ENCODE data around the gene SPAG9. TPM values are rescaled to one million over a fixed set of nuclear protein-coding genes. Genes with fewer than 3 reads are reported as not detected.

The SPAG9 gene
- polyA plus RNA-seq, 3 donors, result 89.7 to 108 (median 99.1) TPM

DNA sequence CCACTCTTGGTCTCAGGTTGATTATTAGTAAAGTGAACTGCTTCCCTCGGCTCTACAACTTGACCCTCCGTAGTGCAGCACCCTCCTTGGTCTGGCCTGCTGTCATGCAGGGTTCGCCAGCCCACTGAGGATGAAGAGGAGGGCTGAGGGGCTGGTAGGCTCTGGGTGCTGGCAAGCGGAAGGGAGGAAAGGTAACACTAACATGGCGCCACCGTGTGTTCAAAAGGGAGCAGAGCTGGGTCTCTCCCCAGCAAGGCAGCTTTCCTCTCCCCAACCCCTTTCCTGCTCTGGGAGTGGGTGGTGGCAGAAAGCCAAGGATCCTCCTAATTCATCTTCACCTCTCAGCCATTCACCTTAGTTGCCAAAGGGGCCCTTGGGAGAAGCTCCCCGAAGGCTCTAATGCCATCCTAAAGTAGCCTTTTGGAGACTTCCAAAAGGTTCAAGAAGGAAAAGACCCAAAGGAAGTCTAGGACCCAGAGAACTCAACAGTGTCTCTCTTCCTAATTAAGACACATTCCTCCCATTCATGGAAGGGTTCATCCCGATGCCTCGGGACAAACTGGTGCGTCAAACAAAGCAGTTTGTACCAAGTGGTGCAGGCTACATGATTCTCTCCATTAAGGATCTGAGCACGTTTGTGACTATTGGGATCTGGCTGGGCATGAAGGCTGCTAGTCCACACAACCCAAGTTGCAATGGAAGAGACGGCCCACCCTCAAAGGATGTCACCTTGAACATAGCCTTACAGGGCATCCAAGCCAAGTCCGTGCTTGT is 163.7 kb downstream of the SPAG9 start:
- DNase-seq (ENCODE audit: low read depth in 3 of 3, low spot score in 2 of 3), result no peak

DNA sequence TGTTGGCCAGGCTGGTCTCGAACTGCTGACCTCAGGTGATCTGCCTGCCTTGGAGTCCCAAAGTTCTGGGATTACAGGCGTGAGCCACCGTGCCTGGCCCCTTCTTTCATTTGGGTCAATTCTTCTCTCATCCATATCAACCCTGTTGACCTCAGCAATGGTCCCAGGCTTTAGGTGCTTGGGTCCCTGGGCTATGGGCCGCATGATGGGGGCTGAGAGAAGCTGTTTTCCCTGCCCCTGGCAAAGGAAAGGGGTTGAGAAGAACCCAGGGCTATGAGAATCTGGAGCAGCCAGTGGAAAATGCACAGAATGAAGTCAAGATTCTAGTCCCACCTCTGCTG is 164.3 kb downstream of the SPAG9 start:
- DNase-seq (ENCODE audit: low read depth in 3 of 3, low spot score in 2 of 3), result no peak

DNA sequence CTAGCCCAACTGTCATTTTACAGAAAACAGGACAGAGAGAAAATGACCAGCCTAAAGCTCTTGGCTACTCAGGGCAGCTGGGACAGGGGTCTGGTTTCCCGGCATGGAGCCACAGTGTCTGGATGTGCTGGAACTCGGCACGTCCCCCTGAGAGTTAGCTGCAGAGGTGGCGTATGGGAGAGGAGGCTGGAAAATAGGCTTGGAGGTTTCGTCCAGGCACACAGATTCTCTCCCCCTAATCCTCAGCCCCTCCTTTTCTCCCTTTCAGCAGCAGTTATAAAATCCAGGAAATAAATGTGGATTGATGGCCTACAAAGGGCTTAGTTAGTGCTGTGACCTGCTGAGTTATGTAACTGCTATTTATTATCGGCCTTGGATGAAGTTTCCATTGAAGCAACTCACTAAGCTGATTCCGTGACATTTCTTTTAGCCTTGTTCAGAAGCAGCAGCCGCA is 165.0 kb downstream of the SPAG9 start:
- DNase-seq (ENCODE audit: low read depth in 3 of 3, low spot score in 2 of 3), result no peak

- DNase-seq (ENCODE audit: low read depth in 3 of 3, low spot score in 2 of 3), result no peak
These were observed 165.5 kb downstream of the SPAG9 start for GRCh38 chr17:50955160-50955559.

DNA sequence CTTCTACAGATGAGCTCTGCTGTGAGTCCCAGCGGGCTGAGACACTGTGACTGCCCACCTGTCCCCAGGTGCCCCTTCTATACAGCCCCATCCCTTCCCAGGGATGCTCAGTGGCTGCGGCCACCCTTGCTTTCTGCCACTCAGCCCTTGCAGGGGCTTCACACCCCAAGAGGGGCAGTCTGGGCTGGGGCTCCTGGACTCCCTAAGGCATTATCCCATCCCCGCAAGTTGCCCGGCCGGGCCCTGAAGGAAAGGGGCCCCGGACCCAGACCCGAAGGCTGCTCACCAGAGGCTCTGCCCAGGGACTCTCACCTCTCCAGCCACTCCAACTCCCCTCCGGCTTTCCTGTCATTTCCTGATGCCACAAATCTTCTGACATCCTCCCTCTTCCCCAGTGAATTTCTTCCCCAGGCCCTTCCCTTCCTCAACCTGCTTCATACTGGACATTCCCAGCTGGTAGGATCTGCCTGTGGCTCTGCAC is 166.0 kb downstream of the SPAG9 start:
- no peak for DNase-seq (ENCODE audit: low read depth in 3 of 3, low spot score in 2 of 3)

DNA sequence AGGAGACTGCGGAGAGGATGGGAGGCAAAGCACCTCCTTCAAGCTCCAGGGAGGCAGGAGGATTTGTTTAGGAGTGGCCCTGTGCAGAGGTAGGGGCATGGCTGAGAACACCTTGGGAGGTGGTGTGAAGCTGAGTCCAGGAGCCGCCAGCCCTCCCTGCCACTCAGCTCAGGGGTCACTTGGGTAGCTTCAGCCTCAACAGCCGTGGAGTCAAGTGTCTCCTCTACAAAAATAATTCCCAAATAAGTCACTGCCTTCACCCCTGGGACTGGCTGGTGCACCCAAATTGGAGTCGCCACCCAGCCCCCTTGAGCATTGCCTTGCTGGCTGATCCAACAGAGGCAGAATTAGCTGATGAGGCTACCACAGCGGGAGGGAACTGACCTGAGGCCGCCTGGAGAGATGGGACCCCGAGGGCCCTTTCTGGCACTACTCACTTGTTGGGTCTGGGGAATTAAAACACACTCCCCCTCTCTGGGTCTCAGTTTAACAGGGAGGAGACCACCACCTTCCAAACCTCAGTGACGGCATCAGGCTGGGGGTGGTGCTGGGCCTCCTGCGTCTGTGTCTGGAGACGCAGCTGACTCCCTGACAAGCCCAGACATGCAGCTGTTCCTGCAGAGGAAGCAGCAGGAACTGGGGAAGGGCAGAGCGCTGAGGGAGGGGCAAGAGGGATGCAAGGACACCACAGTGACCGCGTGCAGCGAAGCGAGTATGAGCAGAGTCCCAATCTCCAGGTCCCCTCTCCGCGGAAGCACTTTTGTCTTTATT is 166.7 kb downstream of the SPAG9 start:
- no peak for DNase-seq (ENCODE audit: low read depth in 3 of 3, low spot score in 2 of 3)

DNA sequence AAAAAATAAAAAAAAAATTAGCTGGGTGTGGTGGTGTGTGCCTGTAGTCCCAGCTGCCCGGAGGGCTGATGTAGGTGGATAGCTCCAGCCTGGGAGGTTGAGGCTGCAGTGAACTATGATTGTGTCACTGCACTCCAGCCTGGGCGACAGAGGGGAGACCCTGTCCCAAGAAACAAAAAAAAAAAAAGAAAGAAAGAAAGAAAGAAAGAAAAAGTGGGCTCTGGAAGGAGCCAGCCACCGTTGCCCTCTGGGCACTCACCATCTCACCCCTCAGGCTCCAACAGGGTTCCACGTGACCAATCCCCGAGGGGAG is 167.2 kb downstream of the SPAG9 start:
- DNase-seq (ENCODE audit: low read depth in 3 of 3, low spot score in 2 of 3), result no peak

- no peak for DNase-seq (ENCODE audit: low read depth in 3 of 3, low spot score in 2 of 3)
These were observed 167.8 kb downstream of the SPAG9 start for GRCh38 chr17:50952889-50953288.

- DNase-seq (ENCODE audit: low read depth in 3 of 3, low spot score in 2 of 3), result no peak
These were observed 168.7 kb downstream of the SPAG9 start for GRCh38 chr17:50952013-50952412.

- DNase-seq (ENCODE audit: low read depth in 3 of 3, low spot score in 2 of 3), result no peak
These were observed 170.4 kb downstream of the SPAG9 start for GRCh38 chr17:50949989-50950877.

GRCh38 chr17:50949128-50949988 is 171.3 kb downstream of the SPAG9 start:
- DNase-seq (ENCODE audit: low read depth in 3 of 3, low spot score in 2 of 3), result no peak

DNA sequence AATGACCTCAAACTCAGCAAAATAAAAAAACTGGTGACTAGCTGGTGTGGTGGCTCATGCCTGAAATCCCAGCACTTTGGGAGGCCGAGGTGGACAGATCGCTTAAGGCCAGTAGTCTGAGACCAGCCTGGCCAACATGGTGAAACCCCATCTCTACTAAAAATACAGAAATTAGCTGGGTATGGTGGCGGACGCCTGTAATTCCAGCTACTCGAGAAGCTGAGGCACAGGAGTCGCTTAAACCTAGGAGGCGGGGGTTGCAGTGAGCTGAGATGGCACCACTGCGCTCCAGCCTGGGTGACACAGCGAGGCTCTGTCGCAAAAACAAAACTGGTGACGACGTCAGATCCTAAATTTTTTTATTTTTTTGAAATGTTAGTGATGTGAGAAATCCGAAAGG is 172.0 kb downstream of the SPAG9 start:
- DNase-seq (ENCODE audit: low read depth in 3 of 3, low spot score in 2 of 3), result no peak

- no peak for DNase-seq (ENCODE audit: low read depth in 3 of 3, low spot score in 2 of 3)
These were observed 172.7 kb downstream of the SPAG9 start for GRCh38 chr17:50947782-50948543.

- no peak for DNase-seq (ENCODE audit: low read depth in 3 of 3, low spot score in 2 of 3)
These were observed 173.5 kb downstream of the SPAG9 start for GRCh38 chr17:50946891-50947781.

- no peak for DNase-seq (ENCODE audit: low read depth in 3 of 3, low spot score in 2 of 3)
These were observed 174.3 kb downstream of the SPAG9 start for GRCh38 chr17:50946223-50946890.

- DNase-seq (ENCODE audit: low read depth in 3 of 3, low spot score in 2 of 3), result no peak
These were observed 174.9 kb downstream of the SPAG9 start for GRCh38 chr17:50945779-50946222.

GRCh38 chr17:50944902-50945720 is 175.6 kb downstream of the SPAG9 start:
- DNase-seq (ENCODE audit: low read depth in 3 of 3, low spot score in 2 of 3), result no peak

All from right renal cortex interstitium (tissue), 3 donors.